ENCODE data around the gene SLC25A25. TPM values are rescaled to one million over a fixed set of nuclear protein-coding genes. Genes with fewer than 3 reads are reported as not detected.
"Not testable (repeated sequence)": the region's sequence is repeated elsewhere in the genome, so short reads cannot be mapped to it uniquely, and the experiment has no call there.

SLC25A25 gene
- polyA plus RNA-seq, 3 donors = 40.4 to 129 (median 61.0) TPM

DNA sequence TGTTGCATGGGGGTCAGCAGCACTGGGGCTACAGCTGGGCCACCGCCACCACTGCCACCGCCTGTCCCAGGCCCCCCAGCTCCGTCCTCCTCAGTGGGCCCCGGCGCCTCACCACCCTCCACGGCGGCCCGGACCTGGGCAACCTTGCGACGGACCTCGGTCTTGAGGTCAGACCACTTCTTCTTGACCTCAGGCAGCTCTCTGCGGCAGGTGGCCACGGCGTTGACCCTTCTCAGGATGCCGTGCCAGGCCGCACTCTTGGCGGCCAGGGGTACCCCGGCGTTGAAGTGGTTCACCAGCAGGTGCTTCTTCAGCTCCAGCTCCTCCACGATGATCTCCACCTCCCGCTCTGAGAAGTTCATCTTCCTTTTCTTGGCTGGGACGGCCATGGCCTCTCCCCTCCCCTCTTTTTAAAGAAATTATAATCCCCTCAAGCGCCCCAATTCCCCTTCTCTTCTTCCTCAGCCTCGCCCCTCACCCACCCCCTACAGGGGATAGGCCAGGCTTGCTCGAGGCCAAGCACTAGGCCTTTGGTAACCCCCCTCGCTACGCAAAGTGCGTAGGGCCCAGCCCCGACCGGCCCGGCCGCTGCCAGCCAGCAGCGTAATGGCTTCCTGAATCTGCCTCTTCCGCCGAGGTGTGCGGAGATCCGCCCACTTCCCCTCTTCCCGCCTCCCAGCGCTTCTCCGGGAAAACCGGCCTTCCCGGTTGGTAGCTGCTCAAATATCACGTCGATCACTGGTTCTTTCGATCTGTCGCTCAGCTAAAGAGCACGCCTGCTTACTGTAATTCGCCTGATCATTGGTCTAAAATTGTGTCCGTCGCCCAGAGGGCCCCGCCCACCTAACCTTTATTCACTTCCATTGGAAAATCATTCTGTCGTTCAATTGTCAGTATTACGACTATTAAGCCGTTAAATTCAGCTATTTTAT lies 1.1 kb upstream of the SLC25A25 start, which contains the start of gene NAIF1:
NAIF1 (minus strand) TSS at position 608 of the 932 bp plus-strand sequence; CDS start at position 389, 219 bp downstream.
- H3K27ac ChIP-seq (ENCODE audit: low read depth, low read length) = peak within 1 kb of the TSS; percentile 94
- 31 to 35% (median 34%) methylated on average over 52 to 54 of the region's 54 CpGs for WGBS, 3 donors

DNA sequence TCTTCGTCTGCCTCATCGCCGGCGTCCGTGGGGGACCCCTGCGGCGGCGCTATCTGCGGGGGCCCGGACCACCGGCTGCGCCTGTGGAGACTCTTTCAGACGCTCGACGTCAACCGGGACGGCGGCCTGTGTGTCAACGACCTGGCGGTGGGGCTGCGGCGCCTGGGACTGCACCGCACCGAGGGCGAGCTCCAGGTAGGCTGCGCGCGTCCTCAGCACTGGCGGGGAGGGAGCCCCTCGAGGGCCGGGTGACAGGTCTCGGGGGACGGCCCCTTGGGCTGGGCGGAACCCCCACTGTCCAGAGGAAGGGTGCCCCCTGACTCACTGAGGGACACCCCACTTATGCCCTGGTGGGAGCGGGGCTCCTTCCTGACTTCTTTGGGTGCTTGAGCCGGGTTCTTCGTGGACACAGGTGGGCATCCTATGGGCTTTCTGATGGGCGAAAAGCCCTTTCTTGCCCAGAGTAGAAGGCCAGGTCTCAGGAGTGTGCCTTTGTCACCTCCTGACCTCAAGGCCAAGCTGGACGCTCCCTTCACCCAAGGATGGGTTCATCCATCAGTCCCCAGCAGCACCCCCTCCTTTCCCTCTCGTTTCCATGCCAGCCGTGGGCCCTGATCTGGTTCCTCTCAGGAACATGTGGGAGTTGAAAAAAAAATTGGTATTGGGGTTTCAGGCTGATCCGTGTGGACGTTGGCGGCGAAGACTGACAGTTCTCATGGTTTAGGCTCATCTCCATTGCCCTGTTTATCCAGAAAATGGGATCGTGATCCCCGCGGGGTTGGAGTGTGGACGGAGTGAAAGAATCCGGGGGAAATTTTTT lies 564 bp downstream of the SLC25A25 start:
- no peak overlapping the region for H3K27ac ChIP-seq (ENCODE audit: low read depth, low read length)
- 2 to 3% (median 3%) methylated on average over 46 to 50 of the region's 50 CpGs for WGBS, 3 donors

DNA sequence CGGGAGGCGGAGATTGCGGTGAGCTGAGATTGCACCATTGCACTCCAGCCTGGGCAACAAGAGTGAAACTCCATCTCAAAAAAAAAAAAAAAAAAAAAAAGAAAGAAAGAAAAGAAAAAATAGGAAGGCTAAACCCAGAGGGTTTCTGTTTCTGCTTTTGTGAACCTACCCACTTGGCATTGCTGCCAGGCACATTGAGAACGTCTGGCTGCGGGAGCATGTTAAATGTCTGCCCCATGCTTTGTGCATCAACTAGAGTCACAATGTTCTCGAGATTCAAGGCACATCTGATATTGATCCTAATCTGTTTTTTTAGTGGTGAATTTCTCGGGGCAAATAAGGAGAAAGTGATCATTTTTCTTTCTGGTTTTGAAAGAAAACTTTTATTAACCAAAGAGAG lies 2.8 kb downstream of the SLC25A25 start:
- WGBS, 3 donors = 53 to 77% (median 58%) methylated on average over 7 of the region's 7 CpGs
- no peak overlapping the region for H3K27ac ChIP-seq (ENCODE audit: low read depth, low read length)

DNA sequence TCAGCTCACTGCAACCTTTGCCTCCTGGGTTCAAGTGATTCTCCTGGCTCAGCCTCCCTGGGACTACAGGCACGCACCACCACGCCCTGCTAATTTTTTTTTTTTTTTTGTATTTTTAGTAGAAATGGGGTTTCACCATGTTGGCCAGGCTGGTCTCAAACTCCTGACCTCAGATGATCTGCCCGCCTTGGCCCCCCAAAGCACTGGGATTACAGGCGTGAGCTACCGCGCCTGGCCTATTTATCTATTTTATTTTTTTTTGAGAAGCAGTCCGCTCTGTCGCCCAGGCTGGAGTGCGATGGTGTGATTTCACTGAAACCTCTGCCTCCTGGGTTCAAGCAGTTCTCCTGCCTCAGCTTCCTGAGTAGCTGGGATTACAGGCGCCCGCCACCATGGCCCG lies 3.4 kb downstream of the SLC25A25 start:
- WGBS, 3 donors = 84 to 93% (median 87%) methylated on average over 12 of the region's 12 CpGs
- H3K27ac ChIP-seq (ENCODE audit: low read depth, low read length) = not testable (repeated sequence)

DNA sequence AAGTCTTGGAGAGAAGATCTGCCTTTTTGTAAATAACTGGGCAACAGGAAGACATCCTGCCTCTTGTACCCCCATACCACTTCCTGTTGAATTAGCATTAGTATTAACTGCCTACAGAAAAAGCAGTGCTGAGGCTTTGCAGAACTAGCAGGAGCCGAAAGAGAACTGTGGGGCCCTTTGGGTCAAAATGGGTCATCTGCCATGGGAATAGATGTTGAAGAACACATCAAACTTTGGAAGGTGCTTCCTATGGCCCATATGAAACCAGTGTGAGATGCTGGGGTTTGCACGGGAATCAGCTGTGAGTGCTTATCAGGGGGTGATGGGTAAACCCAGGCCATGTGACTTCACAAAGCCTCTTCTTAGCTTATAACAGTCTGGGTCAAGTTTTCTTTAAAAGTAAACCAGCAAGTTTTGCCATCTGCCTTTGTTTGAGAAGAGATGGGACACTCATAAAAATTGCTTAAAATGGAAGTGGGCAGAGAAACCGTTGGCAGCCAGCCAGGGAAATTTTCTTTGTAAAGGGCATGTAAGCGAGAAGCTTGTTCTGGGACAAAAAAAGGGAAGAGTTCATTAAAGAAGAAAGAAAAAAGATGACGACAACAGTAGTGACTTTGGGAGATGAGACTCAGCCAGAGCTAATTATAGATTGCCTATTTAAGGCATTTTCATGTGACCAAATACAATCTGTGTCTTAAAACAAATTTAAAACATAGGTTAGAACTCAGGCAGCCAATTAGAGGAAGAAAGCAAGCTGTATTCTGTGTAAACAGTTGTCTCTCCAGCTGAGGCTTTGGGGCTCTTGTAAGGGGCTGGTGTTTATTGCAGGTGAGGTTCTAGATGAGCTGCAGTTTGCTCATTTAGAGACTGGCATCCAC lies 4.4 kb downstream of the SLC25A25 start:
- H3K27ac ChIP-seq (ENCODE audit: low read depth, low read length) = peak overlapping the region; percentile 78
- 5 to 15% (median 9%) methylated on average over 5 of the region's 5 CpGs for WGBS, 3 donors

DNA sequence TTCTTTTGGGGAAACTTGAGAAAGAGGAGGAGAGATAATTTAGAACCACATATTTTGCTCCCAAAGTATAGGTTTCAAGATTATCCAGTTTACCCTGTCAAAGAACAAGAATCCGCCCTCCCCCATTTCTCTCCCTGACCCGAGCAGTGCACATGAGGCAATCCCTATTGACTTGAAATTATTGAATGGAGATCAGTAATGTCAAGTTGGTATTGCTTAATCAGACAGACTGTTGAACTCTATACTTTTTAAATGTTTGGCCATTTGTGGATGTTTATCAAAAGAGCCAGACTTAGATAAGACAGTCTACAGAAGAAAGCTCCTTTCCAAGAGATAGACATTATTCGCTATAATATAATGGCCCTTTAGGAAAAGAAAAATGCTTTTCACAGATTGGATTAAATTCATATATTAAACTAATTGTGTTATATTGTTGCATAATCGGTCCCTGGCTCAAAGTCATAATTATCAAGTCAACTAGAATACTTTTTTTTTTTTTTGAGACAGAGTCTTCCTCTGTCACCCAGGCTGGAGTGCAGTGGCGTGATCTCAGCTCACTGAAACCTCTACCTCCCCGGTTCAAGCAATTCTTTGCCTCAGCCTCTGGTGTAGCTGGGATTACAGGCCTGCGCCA lies 5.3 kb downstream of the SLC25A25 start:
- WGBS, 3 donors = 55 to 65% (median 60%) methylated on average over 7 of the region's 7 CpGs
- no peak overlapping the region for H3K27ac ChIP-seq (ENCODE audit: low read depth, low read length)

DNA sequence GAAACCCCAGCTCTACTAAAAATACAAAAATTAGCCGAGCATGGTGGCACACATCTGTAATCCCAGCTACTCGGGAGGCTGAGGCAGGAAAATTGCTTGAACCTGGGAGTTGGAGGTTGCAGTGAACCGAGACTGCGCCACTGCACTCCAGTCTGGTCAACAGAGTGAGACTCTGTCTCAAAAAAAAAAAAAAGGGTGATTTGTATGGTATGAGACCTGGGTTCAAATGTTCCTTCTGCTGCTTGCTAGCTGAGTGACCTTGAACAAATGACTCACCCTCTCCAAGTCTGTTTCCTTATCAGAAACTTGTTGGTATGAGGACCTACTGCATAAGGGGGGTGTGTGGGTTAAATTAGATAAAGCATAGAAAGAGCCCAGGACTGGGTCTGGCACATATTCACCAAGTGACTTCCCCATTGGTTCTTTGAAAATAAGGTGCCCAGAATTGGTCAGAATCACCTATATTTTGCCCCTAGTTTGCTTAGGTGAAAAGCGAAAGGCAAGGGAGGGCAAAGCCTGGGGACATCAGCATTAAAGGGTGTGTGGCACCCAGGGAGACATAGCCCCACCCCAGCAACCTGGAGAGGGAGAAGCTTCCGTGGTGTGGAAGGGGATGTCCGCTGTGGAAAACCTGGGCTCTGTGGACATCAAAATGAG lies 9.9 kb downstream of the SLC25A25 start:
- 92 to 94% (median 93%) methylated on average over 7 of the region's 7 CpGs for WGBS, 3 donors
- H3K27ac ChIP-seq (ENCODE audit: low read depth, low read length) = no peak overlapping the region

DNA sequence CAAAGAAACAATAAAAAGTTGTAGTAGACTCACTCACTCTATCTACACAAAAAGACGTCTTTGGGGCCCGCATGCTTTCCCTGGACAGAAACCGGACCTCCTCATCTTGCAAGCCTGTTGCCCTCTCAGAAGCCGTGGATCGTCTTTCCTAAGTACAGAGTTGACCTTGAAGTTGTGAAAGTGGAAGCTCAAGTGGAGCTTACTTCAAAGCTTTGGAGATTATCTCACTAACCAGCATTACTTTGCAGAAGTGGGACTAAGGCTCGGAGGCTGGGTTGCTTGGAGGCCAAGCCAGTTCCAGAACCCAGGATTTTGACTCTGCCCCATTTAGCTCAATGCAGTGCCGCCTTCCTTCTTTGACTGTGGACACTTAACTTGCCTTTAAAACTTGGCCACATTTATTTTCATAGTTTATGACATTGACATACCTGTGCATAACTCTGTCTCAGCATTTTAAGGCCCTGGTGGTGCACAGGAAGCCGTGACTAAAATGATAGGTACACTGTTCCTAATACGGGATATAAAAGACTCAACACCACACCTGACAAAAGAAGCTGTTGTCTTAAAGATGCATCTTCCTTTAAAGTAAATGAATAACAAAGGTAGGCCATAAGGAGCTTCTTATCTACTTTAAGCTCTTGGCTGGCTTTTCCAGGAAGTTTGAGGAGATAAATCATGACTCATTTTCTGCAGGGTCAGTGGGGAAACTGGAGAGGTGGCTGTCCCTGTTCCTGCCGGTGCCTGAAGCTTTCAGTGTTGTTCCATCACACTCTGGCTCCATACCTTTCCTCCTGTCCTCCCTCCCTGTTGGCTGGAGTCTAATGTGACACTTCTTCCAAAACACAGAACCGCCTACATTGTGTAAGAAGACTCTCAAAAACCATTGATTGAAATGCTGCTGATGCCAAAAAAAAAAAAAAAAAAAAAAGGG lies 10.7 kb downstream of the SLC25A25 start:
- H3K27ac ChIP-seq (ENCODE audit: low read depth, low read length) = no peak overlapping the region
- WGBS, 3 donors = 45 to 57% (median 54%) methylated on average over 11 of the region's 11 CpGs

DNA sequence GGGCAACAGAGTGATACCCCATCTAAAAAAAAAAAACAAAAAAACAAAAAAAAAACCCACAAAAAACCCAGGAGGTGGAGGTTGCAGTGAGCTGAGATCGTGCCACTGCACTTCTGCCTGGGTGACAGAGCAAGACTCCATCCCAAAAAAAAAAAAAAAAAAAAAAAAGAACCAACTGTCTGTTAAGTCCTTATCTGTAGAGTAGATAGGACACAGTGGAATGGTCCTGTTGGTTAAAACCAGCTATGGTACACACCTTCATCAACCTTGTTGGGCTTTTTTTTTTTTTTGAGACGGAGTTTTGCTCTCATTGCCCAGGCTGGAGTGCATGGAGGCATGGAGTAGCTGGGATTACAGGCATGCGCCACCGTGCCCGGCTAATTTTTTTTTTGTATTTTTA lies 12.2 kb downstream of the SLC25A25 start:
- WGBS, 3 donors = 93 to 96% (median 93%) methylated on average over 5 of the region's 5 CpGs
- H3K27ac ChIP-seq (ENCODE audit: low read depth, low read length) = no peak overlapping the region

DNA sequence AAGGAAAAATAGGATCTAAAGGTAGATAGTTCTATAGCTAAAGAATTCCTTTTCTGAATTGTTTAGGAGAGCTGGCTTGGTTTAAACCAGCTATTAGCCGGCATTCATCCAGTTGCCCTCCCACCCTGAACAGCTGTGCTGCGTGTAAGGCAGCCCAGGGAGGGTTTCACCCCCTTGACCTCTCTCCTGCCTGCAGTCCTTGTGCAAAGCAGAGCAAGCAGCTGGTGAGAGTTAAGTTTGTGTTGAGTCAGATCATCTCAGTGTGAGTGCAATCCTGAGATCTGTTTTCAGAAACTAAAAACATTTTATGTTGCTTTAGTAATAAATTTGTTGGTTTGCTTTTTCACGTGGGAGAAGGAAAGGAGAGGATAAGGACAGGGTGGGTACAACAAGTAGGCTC lies 13.0 kb downstream of the SLC25A25 start:
- no peak overlapping the region for H3K27ac ChIP-seq (ENCODE audit: low read depth, low read length)
- 49 to 58% (median 56%) methylated on average over 3 of the region's 3 CpGs for WGBS, 3 donors

DNA sequence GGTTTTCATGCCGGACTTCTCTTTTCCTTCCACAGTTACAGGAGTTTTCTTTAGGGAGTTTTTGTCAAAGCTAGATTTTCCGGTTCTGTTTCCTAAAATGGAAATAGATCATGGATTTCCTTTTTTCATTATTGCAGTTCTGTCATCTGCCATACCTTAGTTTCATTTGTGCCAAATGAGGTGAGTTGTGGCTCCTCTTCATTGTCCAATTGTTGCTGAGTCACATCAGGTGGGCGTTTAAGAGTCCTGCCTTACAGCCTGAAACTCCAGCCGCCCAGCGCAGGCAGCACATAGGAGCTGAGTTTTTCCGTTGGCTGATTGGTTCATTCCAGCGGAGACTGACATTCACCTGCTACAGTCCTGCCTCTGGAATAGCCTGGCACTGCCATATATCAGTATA lies 14.1 kb downstream of the SLC25A25 start:
- WGBS, 3 donors = 51 to 57% (median 55%) methylated on average over 7 of the region's 7 CpGs

DNA sequence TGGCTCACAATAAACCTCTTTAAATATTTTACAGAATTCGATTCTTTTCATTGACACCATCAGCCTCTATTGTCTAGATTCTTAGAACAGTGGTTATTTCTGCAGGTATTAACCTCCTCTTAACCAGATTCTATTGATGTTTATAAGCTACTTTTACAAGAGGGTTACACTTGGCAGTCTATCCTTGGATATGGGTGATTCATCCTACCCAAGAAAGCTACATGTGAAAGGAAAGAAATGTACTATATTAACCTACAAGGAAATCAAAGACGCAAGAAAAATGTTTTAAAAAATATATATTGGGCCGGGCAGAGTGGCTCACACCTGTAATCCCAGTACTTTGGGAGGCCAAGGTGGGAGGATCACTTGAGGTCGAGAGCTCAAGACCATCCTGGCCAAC lies 16.7 kb downstream of the SLC25A25 start:
- WGBS, 3 donors = 90 to 96% (median 95%) methylated on average over 4 of the region's 4 CpGs
- no peak overlapping the region for H3K27ac ChIP-seq (ENCODE audit: low read depth, low read length)

More for the DNA sequence above, 14.1 kb downstream of the SLC25A25 start:
- H3K27ac ChIP-seq (ENCODE audit: low read depth, low read length) = no peak overlapping the region

DNA sequence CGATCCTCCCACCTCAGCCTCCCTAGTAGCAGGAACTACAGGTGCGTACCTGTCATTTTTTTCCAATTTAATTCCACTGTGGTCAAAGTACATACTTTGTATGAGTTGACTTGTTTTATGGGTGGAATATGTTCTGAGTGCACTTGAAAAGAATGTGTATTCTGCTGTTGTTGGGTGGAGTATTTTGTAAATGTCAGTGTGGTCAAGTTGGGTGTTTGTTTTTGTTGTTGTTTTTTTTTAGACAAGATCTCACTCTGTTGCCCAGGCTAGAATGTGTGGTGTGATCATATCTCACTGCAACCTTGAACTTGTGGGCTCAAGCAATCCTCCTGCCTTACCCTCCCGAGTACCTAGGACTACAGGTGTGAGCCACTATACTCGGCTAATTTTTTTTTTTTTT lies 17.9 kb downstream of the SLC25A25 start:
- WGBS, 3 donors = 74 to 95% (median 91%) methylated on average over 4 of the region's 4 CpGs
- no peak overlapping the region for H3K27ac ChIP-seq (ENCODE audit: low read depth, low read length)

DNA sequence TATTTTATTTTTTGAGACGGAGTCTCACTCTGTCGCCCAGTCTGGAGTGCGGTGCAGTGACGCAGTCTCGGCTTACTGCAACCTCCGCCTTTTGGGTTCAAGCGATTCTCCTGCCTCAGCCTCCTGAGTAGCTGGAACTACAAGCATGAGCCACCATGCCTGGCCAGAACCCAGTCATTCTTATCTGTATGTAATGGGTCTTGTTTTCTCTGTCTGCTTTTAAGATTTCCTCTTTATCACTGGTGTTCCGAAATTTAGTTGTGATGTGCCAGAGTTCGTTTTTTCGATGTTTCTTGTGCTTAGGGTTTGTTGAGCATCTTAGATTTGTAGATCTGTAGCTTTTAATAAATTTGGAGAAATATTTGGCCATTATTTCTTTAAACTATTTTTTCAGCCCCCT lies 19.2 kb downstream of the SLC25A25 start:
- H3K27ac ChIP-seq (ENCODE audit: low read depth, low read length) = no peak overlapping the region
- WGBS, 3 donors = 78 to 89% (median 88%) methylated on average over 10 of the region's 10 CpGs

DNA sequence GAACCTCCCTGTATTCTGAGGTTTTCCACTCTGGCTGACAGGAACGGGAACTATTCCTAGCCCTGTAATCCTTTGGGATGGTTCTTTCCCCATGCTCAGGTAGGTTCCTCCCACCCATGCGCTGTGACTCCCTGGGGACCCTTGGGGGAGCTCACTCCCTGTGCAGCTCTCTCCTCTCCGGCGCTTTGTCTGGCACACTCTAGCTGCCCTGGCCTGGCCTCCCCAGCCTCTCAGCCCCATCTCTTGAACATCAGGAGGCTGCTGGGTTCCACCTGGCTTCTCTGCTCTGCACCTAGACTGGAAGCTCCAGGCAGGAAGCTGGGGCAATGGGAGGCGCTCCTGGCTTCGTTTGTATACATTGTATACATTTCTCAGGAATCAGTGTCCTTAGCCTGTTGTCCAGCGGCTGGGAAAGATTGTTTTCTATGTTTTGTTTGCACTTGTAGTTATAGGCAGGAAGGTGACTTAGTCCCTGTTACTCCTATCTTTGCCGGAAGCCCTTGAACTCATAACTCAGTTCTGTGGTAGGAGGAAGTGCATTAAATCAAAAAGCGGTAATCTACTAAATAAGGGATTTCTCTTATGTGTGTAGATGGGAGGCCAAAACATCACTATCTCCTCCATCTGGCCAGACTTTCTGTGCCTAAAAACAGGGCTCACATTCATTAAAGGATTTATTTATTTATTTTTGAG lies 20.4 kb downstream of the SLC25A25 start:
- no peak overlapping the region for H3K27ac ChIP-seq (ENCODE audit: low read depth, low read length)
- 74 to 80% (median 76%) methylated on average over 9 of the region's 9 CpGs for WGBS, 3 donors

DNA sequence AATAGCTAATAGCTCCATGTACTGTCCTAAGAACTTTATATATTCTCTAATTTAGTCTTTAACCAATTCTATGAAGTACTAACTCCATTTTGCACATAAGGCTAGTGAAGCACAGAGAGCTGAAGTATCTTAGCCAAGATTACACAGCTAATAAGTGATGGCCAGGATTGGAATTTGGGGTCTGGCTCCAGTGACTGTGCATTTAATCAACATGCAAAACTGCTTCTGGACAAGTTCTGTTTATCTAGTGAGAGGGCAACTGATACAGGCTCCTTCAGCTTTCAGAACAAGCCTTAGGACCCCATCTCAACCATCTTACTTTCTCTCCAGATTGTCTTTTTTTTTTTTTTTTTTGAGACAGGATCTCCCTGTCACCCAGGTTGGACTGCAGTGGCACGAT lies 21.3 kb downstream of the SLC25A25 start:
- no peak overlapping the region for H3K27ac ChIP-seq (ENCODE audit: low read depth, low read length)
- 88 to 92% (median 89%) methylated on average over 1 of the region's 1 CpG for WGBS, 3 donors

Data from adipose tissue (tissue), 3 donors.